Fibroblast of skin of right quadriceps (primary cell): ENCODE results near the gene C2orf92.

Source experiments
- DNase-seq: peaks from one replicate; pipeline ENCODE4 v3.0.0-alpha.2; 2013

Gene C2orf92

GRCh38 chr2:97715951-97716694, 46.6 kb downstream of the C2orf92 start:
- no peak for DNase-seq

- DNase-seq = no peak
These were observed 47.4 kb downstream of the C2orf92 start for GRCh38 chr2:97716695-97717612.

GRCh38 chr2:97717613-97717995, 48.1 kb downstream of the C2orf92 start:
- DNase-seq = no peak

- no peak for DNase-seq
These were observed 48.8 kb downstream of the C2orf92 start for GRCh38 chr2:97718051-97718882.

GRCh38 chr2:97718942-97719341, 49.4 kb downstream of the C2orf92 start:
- no peak for DNase-seq

- DNase-seq = no peak
These were observed 50.0 kb downstream of the C2orf92 start for GRCh38 chr2:97719362-97720155.

- DNase-seq = no peak
These were observed 51.2 kb downstream of the C2orf92 start for GRCh38 chr2:97720746-97721145.

- peak; percentile 6 for DNase-seq
These were observed 52.7 kb downstream of the C2orf92 start for GRCh38 chr2:97722227-97722626.

GRCh38 chr2:97723156-97724072, 53.9 kb downstream of the C2orf92 start:
- DNase-seq = no peak

GRCh38 chr2:97724073-97724410, 54.5 kb downstream of the C2orf92 start:
- DNase-seq = no peak

- no peak for DNase-seq
These were observed 55.0 kb downstream of the C2orf92 start for GRCh38 chr2:97724501-97724900.

GRCh38 chr2:97724946-97725688, 55.6 kb downstream of the C2orf92 start:
- DNase-seq = no peak

GRCh38 chr2:97726261-97727064, 57.0 kb downstream of the C2orf92 start:
- no peak for DNase-seq

GRCh38 chr2:97727296-97727695, 57.8 kb downstream of the C2orf92 start:
- no peak for DNase-seq

GRCh38 chr2:97728091-97728731, 58.7 kb downstream of the C2orf92 start:
- no peak for DNase-seq

GRCh38 chr2:97730245-97730644, 60.7 kb downstream of the C2orf92 start:
- peak; percentile 11 for DNase-seq

GRCh38 chr2:97731274-97732020, 61.9 kb downstream of the C2orf92 start:
- DNase-seq = no peak
